Measurements from ENCODE around the gene MYL9.
"Not testable (repeated sequence)": the region's sequence is repeated elsewhere in the genome, so short reads cannot be mapped to it uniquely, and the experiment has no call there.

The MYL9 gene

DNA sequence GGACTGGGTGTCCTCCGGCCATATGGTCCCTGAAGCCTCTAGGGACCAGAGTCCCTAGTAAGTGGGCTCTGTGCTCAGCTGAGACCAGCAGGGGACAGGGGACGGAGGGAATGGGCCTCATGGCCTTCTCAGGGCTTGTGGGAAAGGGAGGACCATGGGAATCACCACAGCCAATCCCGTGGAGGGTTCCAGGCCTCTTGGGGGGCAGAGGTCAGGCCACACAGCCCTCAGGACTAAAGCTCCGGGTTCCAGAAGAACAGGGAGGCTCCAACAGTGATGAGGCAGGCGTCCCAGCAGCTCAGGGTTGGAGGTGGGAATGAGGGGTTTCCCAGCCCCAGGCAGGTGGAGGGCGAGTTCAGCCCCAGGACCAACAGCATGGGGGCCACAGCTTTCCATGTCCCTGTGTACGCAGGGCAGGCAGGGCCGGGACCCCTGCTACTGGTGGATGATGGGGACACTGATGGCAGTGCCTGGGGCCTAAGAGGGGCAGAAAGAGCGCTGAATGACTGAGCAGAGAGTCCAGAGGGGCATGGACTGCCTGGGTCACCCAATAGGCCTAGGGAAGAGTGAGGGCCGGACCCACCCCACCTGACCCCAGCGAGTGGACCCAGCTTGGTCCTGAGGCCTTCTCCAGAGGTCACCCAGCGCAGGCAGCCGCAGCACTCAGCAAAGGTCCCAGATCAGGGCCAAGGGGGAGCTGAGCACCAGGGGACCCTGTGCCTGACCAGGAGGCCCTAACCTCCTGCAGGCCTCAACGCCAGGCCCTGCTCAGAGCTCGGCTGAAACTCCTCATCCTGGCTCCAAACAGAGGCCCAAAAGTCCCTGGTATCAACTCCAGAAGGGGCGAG is 8.8 kb downstream of the MYL9 start:
- DNase-seq = no peak

DNA sequence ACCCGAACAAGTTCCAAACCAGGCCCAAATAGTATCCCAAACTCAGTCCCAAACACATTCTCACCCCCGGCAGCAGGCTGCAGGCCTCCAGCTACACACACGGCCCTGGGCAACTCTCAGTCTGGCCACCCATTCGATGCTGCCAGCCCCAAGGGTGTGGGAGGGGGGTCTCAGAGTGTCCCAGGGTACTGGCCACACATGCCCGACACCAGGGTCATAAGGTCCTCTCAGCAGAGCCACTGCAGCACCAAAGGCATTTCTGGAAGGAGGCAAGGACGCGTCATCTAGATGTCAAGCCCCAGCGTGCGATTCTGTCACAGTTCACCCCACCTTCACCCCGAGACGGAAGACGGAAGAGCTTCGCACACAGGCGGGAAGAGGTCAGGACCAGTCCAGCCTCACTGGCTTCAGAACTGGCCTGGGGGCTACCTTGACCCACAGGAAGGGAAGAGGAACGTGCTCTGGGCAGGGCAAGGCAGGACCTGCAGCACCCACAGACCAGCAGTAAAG is 9.5 kb downstream of the MYL9 start:
- no peak for DNase-seq

DNA sequence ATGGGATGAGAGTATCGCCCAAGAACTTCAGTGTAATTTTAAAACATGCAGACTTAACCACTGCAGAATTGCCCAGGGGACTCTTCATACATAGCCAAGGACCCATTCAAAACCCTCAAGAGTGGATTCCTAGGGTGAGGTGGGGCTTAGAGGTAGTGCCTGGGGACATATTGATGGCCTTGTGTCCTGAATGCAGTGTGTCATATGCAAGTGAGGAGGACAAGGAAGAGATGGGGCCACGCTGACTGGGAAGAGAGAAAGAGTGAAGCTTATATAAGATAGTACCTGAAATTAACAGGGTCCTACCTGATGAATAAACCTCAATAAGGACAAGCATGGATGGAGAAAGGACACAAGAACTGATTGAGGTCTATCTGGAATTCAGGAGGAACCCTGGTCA is 13.9 kb downstream of the MYL9 start:
- DNase-seq = no peak

DNA sequence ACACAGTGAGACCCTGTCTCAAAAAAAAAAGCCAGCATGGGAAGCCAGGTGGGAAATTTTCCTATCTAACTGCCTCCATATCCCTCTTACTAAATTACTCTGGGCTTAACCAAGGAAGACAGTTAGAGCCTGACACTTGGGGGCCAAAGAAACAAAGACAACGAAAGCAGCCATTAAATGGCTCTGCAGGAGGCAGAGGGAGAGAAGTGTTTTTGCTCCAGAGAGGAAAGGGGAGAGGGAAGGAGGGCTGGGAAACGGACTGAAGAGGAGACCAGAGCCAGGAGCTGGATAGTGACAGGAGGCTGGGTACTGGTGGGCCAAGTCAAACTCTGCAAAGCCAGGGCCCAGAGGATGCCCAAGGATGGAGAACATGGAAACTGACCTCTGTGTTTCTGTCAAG is 21.4 kb downstream of the MYL9 start:
- no peak for DNase-seq

DNA sequence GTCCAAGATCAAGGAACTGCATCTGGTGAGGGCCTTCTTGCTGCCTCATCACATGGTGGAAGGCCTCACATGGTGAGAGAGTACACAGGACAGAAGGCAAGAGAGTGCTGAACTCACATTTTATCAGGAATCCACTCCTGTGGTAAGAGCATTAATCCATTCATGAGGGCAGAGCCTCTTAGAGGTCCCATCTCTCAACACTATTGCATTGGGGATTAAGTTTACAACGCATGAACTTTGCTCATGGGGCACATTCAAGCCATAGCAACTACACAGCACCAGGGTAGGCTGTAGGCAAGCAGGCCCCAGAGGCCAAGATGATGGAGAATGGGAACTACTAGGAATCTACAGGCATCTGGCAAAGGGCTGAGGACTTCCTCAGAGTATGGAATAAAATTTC is 22.1 kb downstream of the MYL9 start:
- DNase-seq = no peak

DNA sequence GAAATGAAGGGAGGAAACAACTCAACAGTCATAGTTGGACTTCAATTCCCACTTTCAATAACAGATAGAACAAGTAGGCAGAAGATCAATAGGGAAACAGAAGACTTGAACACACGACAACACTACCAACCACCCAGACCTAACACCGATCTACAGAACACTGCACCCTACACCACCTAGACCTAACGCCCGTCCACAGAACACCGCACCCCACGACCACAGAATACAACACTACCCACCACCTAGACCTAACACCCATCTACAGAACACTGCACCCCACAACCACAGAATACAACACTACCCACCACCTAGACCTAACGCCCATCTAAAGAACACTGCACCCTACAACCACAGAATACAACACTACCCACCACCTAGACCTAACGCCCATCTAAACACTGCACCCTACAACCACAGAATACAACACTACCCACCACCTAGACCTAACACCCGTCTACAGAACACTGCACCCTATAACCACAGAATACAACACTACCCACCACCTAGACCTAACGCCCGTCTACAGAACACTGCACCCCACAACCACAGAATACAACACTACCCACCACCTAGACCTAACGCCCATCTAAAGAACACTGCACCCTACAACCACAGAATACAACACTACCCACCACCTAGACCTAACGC is 22.9 kb downstream of the MYL9 start:
- DNase-seq = not testable (repeated sequence)

DNA sequence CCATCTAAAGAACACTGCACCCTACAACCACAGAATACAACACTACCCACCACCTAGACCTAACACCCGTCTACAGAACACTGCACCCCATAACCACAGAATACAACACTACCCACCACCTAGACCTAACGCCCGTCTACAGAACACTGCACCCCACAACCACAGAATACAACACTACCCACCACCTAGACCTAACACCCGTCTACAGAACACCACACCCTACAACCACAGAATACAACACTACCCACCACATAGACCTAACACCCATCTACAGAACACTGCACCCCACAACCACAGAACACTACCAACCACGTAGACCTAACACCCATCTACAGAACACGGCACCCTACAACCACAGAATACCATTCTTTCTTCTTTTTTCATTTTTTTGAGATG is 23.4 kb downstream of the MYL9 start:
- DNase-seq = not testable (repeated sequence)

DNA sequence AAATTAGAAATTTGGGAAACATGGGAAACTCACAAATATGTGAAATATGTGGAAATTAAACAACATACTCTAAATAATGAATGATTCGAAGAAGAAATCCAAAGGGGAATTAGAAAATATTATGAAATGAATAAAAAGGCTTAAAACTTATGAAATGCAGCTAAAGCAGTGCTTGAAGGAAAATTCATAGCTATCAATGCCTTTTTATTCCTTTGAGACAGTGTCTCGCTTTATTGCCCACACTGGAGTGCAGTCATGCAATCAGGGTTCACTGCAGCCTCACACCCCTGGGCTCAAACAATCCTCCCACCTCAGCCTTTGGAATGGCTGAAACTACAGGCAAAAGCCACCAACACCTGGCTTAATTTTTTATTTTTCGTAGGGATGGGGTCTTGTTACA is 24.2 kb downstream of the MYL9 start:
- DNase-seq = no peak

DNA sequence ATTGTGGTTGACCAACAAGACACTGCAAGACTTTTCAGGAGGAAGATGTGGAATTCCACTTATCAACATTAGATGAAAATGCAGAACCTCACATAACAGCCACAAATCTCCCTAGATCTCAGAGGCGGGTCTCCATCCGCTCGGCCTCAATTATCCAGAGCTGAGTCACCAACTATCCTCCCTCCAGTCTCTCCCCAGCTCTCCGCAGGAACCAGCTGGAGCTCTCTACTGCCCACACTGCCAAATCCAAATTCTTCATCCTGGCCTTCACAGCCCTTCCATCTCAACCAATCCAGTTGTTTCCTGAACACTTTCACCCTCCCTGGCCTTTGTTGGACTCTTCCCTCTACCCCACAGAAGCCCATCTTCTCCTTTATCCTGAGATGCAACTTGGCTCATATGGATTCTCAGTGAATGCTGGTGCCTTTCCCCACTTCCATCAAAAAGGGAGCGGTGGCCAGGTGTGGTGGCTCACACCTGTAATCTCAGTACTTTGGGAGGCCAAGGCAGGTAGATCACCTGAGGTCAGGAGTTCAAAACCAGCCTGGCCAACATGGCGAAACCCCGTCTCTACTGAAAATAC is 28.6 kb downstream of the MYL9 start:
- no peak for DNase-seq

DNA sequence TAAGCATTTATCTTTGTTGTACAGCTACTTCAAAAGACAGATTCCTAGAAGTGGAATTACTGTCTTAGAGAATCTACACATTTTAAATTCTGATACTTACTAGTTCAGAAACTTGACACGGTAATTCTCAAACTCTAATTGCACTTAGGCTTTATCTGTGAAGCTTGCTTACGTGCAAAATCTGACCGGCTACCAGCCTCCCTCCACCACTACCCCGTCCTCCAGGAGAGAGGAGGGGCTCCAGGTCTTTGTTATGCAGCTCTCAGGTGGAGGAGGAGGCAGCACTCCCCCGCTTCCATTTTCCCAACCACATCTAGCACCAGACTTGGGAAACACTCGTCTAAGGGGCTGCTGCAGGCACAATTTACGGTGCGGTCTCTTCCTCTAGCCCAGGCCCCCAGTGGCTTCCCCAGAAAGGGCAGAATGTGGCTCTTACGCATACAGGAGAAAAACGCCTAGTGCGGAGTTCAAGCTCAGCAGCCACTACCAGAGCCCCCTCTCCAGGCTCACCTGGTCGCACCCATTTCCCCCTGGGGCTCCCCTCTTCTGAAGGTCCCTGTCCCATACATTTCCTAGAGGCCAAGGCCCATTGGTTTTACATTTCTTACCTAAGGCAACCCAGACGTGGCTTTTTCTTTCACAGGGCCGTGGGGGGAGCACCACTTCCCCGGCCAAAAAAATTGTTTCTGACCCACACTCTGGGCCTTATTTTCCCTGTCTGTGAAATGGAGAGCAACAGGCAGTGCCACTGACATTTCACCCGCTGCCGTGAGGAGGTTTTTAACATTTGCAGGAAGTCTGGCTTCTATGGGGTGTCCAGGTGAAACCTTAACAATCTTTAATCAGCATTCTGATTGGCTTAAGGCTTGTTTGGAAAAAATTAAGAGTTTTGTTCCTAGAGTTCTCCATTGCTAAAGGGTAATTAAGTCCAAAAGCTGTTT is 30.5 kb downstream of the MYL9 start:
- DNase-seq = no peak

DNA sequence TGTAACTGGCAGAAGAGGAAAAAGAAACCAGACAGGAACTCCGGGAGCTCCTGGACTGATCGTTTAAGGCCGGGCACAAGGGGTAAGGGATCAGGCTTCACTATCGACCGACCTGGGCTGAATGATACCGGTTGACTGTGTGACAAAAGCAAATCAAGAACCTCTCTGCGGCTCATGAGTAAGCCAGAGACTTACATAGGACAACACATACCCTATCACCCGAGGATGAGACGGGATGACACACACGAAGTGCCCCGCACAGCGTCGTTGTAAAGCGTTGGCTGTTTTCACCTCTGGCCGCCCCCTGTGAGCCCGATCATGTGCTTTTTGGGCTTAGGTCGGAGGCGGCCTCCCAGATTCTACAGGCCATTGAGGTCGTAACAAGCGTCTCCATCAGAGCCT is 31.4 kb downstream of the MYL9 start:
- DNase-seq = peak; percentile 58

DNA sequence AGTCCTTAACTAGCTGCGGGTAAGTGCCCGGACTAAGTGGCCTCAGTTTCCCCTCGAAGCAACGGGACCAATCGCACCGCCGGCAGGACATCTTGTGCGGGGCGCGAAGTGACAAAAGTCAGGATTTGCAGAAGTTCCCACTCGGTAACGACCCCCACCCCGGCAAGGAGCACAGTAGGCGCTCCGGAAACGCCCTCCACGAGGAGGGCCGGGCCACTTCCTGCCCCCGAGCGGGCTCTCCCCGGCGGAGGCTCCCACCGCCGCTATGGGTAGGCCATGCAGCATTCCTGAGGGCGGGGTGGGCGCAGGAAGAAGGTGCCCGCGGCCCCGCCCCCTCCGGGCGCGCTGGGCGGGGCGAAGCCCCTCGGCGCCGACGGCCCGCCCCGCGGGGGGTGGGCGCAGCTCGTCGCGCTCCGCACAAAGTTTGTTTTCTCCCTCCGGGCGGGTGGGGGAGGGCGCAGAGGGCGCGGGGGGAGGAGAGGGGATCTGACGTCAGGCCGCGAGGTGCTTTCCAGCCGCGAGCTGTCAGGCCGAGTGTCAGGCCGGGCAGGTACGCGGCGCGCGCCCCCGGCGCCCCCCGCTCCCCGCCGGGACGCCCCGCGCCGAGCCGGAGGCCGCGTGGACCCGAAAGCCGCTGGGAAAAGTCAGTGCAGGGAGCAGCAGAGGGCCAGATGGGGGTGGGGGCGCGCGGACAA is 31.9 kb downstream of the MYL9 start, which contains the start of gene TGIF2:
Gene TGIF2, plus strand, starts transcription at position 495 of the 695 bp plus-strand sequence. CDS start 5,178 bp downstream, outside the sequence.
- peak; percentile 91 for DNase-seq

DNA sequence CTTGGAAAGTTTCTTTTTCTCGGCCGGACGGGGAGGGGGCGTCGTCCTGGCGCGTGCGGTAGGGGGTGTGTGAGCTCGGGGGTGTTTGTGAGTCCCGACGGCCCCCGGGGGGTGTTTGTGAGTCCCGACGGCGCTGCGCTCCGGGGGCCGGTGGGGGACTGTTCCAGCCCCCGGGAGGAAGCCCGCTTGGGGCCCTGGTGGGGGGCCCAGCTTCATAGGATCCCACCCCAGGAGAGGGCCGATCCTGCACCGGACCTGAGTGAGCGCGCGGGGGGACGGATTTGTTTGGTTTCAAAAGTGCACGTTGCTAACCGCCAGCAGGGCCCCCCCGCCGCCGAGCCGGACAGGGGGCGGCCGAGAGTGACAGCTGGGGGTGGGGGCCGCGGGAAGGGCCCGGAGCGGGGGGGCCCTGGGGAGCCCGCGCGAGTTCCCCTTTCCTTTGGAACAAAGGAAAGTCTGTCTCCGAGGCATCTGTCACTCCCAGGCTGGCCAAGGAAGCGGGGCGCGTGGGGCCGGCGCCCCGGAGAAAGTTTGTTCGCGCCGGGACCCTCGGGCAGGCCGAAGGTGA is 32.6 kb downstream of the MYL9 start:
- no peak for DNase-seq

DNA sequence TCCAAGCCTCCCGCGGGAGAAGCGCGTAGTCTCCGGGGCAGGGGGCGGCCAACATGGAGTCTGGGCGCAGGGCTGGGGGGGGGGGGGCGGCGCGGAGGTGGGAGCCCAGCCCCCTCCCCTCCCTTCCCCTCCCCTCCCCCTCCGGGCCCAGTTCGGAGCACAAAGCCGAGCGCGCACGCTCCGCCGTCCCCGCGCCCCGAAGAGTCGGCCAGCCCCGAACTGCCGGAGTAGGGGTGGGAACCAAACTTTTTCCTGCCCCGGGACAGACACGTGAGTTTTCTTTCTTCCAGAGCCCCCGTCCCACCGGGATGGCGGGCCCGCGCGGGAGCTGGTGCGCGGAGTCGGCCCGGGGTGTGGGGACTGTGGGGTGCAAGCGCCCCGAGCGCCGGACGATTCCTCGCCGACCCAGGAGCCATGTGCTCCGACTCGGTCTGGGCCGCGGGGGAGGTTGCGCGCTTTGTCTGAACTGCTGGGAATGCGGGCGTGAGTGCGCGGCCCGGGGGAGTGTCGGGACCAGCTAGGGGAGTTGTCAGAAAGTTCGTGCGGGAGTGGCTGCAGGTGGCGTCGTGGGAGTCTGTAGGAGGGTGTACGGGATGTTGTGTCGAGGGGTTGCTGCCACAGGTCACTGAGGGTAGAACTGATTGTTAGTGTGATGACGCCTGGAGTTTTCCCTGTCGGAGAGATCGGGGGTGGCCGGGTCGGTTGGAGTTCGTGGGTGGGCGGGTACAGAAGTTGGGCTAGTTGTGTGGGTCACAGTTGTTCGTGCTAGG is 33.2 kb downstream of the MYL9 start:
- DNase-seq = peak; percentile 51

DNA sequence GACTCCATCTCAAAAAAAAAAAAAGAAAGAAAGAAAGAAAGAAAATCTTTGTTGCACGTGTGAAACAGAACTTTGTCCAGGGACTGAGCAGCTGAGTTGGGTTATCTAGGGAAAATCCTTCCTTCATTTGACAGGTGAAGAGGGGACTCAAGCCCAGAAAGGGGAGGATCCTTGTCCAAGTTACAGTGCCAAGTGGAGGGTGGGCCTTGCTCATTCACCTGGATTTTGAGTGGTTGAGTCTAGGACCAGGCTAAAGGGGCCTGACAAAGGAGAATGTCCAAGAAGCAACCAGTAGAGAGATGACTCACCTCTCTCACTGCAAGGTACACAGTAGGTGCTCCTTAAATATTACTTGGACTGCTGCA is 34.7 kb downstream of the MYL9 start:
- no peak for DNase-seq

DNA sequence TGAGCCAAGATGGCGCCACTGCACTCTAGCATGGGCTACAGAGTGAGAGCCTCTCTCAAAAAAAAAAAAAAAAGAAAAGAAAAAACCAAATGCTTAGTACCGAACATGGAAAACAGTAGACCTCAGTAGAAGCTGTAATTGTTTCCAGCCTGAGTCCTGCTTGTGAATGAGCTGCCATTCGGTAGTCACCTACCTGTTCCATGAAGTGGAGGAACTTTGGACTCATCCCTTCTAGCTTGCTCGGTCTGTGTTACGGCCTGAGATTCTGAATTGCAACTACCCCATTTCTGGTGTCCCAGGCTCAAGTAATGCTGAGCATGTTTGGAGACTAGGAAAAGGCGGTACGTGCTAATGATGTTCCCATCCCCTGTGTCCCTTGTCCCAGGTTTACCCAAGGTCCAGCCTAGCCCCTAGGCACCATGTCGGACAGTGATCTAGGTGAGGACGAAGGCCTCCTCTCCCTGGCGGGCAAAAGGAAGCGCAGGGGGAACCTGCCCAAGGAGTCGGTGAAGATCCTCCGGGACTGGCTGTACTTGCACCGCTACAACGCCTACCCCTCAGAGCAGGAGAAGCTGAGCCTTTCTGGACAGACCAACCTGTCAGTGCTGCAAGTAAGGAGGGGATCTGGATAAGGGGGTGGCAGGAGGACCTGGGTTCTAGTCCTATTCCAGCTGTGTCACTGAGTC is 37.2 kb downstream of the MYL9 start:
- no peak for DNase-seq

DNA sequence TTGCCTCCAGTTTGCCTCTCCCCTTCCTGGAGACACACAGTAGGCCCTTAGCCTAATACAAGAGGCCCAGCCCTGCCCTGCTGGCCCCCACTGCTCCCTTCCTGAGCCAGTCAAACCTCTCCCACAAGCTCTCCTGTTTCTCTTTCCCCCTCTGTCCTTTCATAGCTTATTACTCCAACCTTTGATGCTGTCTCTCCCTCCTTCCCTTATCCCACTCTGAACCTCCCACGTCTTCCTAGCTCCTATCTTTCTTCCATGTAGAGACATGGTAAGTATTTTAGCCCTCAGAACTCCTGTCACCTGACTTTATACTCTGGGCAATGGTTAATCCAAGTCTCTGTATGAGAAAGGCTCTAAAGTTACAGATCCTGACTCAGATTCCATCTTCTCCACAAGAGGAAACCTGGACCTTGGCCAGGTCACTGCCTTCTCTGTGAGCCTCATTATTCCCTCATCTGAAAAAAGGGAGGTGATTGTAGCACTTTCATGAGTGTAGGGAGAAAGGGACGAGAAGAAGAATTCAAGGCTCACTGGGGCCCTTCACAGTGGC is 38.8 kb downstream of the MYL9 start:
- no peak for DNase-seq

DNA sequence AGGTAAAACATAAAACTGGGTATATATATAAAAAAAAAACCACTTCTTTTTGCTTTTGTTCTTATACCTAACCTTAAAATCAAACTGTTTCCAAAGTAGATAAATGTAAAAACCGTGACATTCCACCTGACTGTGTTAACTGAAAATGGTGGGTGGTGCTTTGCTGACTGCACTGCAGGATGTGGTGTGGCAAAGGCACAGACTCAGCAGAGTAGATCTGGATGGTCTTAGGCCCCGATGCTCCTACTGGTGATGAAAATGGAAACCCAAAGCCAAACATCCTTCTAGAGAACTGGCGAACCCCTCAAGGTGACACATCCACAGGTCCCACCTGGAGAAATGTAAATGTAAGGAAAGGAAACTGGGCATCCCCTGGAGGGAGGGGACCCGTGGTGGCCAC is 41.0 kb downstream of the MYL9 start:
- DNase-seq = peak; percentile 52

DNA sequence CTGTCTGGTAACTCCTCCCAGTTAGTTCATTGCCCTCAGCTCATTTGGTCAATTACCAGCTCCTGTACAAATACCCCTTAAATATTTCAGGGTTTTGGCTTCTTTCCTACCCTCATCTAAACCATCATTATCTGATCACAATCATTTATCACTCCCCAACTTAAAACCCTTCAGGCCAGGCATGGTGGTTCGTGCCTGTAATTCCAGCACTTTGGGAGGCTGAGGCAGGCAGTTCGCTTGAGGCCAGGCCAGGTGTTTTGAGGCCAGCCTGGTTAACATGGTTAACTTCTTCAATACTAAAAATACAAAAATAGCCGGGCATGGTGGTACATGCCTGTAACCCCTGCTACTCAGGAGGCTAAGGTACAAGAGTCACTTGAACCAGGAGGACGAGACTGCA is 41.5 kb downstream of the MYL9 start:
- no peak for DNase-seq

DNA sequence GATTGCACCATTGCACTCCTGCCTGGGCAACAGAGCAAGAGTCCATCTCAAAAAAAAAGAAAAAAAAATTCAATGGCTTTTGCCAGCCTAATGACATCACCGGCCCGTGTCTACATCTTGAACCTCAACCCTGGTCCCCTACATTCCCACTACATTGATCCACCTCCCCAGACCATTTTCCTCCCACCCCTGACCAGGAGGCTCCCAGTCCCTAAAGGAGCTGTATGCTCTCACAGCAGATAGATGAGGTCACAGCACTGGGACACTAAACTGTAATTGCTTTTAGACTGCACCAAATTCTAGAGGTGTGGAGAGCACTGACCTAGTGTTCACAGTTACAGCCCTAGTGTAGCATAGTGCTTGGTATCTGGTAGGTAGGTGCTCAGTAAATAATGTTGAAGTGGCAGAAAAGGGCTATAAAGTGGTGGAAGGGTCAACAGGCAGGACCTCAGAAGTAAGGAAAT is 42.7 kb downstream of the MYL9 start:
- DNase-seq = no peak
